AG09309 (cell line): ENCODE results near the gene CAGE1.
"Not testable (repeated sequence)": the region's sequence is repeated elsewhere in the genome, so short reads cannot be mapped to it uniquely, and the experiment has no call there.

ENCODE experiments used
- DNase-seq: peaks from one replicate; pipeline ENCODE4 v3.0.0-alpha.2; 2010; ENCODE audit warnings: low read depth
- H3K4me3 ChIP-seq: 2 replicates; pipeline ENCODE4 v1.5.1; 2011; ENCODE audit warnings: mild to moderate bottlenecking, low read depth, low read length, moderate library complexity; ENCODE audit not compliant: control insufficient read depth
- CTCF ChIP-seq: IDR thresholded peaks from 2 replicates; pipeline ENCODE4 v1.5.1; 2011; ENCODE audit warnings: mild to moderate bottlenecking, low read depth, low read length, inconsistent platforms; ENCODE audit not compliant: insufficient read depth, control insufficient read depth; ENCODE audit errors: missing control alignments

CAGE1 gene

DNA sequence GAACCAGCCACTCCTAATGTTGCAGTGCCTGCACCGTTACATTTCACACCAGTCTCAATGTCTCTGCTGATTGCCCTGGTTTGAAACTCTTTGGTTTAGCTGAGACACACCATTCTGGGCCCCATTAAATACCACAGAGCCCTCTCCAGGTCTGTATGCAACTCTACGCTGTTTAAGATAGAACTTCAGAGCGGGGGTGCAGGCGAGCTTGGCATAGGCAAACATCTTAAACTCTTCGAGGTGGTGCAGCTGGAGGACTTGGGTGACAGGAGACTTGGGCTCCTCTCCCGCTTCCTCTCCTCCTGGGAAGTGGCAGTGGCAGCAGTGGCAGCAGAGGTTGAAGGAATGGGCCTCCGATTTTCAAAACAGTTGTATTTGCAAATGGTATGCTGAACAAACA, 58.1 kb downstream of the CAGE1 start:
- no peak for DNase-seq
- TF ChIP-seq CTCF = no peak
- no peak overlapping the region for H3K4me3 ChIP-seq

GRCh38 chr6:7328243-7328642, 61.3 kb downstream of the CAGE1 start:
- no peak for TF ChIP-seq CTCF
- H3K4me3 ChIP-seq = no peak overlapping the region
- DNase-seq = no peak

DNA sequence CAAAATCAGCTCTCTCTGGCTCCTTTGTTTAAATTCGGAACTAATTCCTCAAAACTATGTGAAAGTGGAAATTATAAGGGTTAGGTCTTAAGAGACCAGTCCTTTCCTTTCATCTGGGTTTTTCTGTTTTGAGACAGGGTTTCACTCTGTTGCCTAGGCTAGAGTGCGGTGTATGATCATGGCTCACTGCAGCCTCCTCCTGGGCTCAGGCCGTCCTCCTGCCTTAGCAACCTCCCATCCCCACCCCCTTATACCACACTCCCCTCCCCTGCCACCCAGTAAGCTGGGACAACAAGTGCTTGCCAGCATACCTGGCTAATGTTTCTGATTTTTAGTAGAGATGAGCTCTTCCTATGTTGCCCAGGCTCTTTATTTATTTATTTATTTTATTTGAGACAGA, 63.8 kb downstream of the CAGE1 start:
- TF ChIP-seq CTCF = no peak
- no peak overlapping the region for H3K4me3 ChIP-seq
- no peak for DNase-seq

DNA sequence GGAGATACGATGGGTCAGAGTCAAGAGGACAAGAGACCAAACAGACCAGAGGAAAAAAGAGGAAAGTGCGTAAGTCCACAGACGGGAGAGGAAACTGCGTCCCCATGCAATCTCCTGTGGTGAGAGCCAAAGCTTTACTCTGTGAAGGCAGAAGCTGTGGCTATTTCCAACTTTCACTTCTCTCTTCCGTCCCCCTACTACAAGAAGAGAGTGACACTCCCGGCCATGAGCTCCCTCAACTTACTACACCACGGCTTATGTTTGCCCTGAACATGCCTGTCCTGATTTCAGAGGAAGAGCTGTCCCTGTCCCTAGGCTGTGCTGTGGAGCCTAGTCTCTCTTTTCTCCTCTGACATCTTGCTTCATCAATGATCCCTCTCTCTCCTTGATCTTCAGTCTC, 65.0 kb downstream of the CAGE1 start:
- TF ChIP-seq CTCF = no peak
- DNase-seq = no peak
- H3K4me3 ChIP-seq = no peak overlapping the region

DNA sequence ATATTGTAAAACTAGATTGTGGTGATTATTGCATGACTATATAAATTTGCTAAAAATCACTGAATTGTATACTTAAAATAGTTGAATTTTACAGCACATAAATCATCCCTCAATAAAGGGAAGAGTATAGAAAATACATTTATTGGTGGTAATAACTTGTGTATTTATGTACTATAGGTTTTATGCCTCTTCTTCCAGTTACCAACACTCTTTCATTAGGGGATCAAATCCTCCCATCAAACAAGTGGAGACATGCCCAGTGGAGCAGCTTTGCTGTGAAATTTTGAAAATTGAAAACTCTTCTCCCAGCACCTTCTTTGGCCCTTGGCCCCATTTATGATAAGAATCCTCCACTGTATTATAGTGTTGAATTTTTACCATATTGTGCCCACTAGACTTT, 66.5 kb downstream of the CAGE1 start:
- no peak for TF ChIP-seq CTCF
- no peak for DNase-seq
- no peak overlapping the region for H3K4me3 ChIP-seq

DNA sequence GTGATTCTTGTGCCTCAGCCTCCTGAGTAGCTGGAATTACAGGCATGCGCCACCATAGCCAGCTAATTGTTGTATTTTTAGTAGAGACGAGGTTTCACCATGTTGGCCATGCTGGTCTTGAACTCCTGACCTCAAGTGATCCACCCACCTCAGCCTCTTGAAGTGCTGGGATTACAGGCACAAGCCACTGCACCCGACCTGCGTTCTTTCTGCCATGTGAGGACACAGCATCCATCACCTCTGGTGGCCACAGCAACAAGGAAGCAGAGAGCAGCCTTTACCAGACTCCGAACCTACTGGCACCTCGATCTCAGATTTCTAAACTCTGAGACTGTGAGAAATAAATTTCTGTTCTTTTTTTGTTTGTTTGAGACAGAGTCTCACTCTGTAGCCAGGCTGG, 67.7 kb downstream of the CAGE1 start:
- DNase-seq, H3K4me3 ChIP-seq: not testable (repeated sequence)

DNA sequence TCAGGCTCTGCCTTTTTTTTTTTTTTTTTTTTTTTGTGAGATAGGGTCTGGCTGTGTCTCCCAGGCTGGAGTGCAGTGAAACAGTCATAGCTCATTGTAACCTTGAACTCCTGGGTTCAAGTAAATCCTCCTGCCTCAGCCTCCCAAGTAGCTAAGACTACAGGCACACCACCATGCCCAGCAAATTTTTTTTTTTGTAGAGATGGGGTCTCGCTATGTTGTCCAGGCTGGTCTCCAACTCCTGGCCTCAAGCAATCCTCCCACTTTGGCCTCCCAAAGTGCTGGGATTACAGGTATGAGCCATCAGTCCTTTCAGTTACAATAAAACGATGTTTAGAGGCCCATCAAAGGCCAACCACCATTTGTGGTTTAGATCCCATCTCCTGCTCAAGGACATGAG, 70.1 kb downstream of the CAGE1 start:
- H3K4me3 ChIP-seq = not testable (repeated sequence)

DNA sequence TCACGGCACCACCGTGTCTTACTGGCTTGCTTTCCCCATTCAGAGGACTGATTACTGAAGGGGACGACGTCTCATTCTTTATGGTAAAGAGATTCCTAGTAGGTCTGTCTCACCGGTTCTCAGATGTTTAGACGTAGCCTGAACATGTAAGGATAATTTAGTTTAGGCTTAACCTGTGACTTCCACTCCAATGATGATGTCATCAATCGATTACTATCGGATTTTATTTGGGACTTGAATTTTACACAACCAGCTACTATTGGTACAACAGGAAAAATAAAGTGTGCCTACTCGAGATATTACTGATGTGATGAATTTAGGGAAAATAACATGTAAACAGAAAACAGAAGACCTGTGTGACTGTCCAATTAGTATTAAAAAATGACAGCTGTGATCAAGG, 72.0 kb downstream of the CAGE1 start:
- no peak for TF ChIP-seq CTCF
- no peak overlapping the region for H3K4me3 ChIP-seq

More for the DNA sequence above, 70.1 kb downstream of the CAGE1 start:
- DNase-seq = not testable (repeated sequence)

More for the DNA sequence above, 72.0 kb downstream of the CAGE1 start:
- no peak for DNase-seq
